Kidney glomerular epithelial cell (primary cell): ENCODE data around the gene MED19.
"Not testable (repeated sequence)": the region's sequence is repeated elsewhere in the genome, so short reads cannot be mapped to it uniquely, and the experiment has no call there.

Experiments
- DNase-seq: peaks from one replicate; lab custom pipeline; 2025; lab: John Stamatoyannopoulos, UW

MED19 gene, protein sequence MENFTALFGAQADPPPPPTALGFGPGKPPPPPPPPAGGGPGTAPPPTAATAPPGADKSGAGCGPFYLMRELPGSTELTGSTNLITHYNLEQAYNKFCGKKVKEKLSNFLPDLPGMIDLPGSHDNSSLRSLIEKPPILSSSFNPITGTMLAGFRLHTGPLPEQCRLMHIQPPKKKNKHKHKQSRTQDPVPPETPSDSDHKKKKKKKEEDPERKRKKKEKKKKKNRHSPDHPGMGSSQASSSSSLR

GRCh38 chr11:57711414-57712255, at the start of gene MED19:
TSS of gene MED19 (minus strand) at chr11:57712215. CDS start at chr11:57712179, 36 bp downstream.
- DNase-seq: peak; percentile 91

DNA sequence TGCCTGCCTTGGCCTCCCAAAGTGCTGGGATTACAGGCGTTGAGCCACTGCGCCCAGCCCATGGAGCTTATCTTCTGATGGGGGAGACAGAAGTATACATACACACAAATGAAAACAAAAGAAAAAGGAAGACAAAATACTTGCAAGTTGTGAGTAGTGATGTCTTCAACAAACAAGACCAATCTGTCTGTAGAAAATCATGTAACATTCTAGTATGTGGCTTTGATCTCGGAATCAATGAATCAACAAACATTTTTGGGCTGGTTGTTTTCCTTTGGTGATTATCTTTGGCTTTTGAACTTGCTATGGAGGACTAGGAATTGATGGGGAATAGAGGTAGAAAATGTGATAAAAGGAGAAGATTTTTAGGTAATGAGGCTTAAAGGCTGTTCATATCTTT, 46.2 kb upstream of the MED19 start:
- no peak for DNase-seq

- DNase-seq: no peak
Observed at GRCh38 chr11:57752954-57753353, 40.9 kb upstream of the MED19 start.

- DNase-seq: peak; percentile 11
Observed at GRCh38 chr11:57751676-57752253, 39.8 kb upstream of the MED19 start, which contains the start of gene BTBD18. TSS of gene BTBD18 (minus strand) at chr11:57751819. CDS start at chr11:57751188, 631 bp downstream.

- DNase-seq: no peak
Observed at GRCh38 chr11:57751176-57751575, 39.2 kb upstream of the MED19 start.

DNA sequence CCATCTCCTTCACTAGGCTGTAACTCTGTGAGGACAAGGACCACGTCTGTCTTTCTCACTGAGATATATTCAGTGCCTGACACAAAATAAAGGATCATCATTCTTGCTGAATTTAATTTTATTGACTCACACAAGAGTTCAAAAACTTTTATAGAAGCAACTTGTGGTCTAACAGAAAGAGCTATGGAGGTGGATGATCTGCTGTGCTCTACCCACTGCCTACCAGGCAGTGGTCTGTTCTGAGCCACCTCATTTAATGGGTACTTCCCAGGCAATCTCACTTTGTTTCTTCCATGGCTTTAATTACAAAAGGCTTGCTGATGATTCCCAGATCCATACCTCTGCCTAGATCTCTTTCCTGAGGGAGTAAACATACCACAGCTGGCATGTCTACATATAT, 34.9 kb upstream of the MED19 start:
- DNase-seq: no peak

DNA sequence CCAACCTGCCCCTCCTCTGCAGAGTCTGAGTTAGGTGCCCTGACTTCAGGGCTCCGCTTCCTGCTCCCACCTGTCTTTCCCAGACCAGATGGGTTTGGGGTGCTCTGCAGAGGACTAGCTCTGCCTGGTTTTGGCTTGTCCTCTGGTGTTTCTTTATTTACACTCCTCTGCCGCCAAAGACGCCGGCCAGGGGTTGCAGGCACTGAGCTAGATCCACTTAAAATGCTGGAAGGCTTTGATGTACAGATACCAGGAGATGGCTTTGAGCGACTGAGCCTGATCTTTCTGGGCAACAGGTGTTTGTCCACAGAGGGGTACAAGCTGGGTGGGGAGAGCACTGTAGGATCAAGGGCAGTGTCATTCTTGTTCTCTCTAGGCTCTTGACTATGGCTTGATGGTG, 33.2 kb upstream of the MED19 start:
- no peak for DNase-seq

- no peak for DNase-seq
Observed at GRCh38 chr11:57744357-57744756, 32.3 kb upstream of the MED19 start.

DNA sequence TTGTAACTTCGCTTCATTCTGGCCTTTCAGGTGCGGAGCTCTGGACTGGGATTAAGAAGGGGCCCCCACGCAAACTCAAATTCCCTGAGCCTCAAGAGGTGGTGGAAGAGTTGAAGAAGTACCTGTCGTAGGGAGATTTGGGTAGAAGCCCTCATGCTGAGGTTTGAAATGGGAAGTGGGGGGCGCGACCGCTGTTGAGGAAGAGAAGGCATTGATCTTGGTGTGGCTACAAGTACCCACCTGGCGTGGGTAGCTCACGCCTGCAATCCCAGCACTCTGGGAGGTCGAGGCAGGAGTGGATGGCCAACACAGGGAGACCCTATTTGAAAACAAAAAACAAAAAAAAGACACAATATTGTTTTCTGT, 30.1 kb upstream of the MED19 start:
- DNase-seq: no peak

DNA sequence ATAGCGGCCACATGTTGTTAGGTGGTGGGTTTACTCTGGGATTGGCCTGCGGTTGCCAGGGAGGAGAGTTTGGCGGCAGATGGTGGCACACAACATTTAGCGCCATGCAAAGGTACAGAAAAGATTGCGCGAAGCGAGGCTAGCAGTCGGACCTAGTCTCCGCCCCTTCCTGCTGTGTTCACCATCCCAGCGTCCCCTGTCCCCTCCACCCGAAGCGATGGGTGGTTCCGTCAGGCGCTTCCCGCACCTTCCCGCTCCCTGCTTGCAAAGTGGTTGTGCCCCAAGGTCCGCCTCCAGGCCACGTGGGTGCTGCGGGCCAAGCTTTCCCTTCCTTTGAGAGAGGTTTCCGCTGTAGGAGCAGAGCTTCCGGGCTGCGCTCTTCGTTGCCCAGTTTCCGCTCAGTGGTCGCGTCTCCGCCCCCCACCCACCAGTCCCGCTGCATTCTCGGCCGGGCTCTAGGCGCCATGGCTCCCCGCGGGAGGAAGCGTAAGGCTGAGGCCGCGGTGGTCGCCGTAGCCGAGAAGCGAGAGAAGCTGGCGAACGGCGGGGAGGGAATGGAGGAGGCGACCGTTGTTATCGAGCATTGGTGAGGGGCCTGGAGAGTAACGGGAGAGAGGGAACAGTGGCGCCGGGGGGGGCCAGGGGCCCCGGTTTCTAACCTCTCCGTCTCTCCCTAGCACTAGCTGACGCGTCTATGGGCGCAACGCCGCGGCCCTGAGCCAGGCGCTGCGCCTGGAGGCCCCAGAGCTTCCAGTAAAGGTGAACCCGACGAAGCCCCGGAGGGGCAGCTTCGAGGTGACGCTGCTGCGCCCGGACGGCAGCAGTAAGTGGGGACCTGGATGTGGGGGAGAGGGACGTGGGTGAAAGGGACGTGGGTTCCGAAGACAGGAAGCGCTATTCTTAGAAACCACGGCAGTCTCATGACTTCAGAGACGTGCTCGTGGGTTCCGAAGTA, 29.4 kb upstream of the MED19 start, which contains the start of gene SELENOH:
TSS of gene SELENOH (plus strand) at position 360 of the 955 bp plus-strand sequence. CDS start at position 465, 105 bp downstream.
- peak; percentile 92 for DNase-seq

DNA sequence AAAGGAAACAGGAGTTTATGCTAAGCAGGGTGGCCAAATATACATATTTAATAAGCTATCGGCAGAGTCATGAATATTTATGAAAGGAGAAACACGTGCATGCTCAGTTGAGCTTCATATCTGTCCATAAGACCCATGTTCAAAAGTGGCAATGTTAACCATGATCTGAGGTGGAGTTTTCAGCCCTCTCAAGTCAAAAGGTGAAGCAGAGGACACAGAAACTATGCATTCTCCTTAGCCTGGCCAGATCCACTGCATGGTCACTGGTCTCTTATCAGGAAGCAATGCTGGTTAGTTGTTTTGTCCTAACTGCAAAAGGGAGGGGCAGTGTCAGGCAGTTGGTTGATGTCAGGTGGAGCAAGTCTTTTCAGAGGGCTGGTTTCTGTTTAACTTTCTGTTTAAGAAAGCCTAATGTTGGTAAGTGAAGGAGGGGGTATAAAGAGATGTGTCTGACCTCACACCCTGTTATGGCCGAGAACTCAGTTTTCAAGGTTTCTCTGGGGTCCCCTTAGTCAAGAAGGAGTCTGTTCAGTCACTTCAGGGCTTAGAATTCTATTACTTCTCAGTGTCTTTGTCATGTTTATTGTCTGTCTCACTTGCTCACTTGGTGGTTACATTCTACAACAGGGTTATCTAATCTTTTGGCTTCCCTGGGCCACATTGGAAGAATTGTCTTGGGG, 23.7 kb upstream of the MED19 start:
- DNase-seq: no peak

GRCh38 chr11:57732661-57733060, 20.6 kb upstream of the MED19 start:
- DNase-seq: no peak

- DNase-seq: no peak
Observed at GRCh38 chr11:57729479-57729878, 17.5 kb upstream of the MED19 start.

DNA sequence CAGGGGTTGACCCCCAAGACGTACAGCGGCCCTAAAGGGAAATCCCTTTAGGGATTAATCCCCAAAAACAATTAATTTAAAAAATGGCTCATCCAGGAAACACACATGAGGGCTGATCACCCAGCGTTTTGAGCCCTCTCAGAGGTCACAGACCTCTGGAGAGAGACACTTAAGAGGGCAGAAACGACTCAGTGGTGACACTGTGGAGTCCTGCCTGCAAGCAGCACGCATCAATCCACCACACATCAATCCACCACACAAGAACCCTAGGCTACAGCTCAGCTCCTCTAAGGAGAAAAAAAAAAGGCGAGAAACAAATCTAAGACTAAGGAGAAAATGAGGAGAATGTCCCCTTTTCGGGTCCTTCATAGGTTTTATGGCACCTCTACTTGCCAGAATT, 16.8 kb upstream of the MED19 start:
- DNase-seq: no peak

DNA sequence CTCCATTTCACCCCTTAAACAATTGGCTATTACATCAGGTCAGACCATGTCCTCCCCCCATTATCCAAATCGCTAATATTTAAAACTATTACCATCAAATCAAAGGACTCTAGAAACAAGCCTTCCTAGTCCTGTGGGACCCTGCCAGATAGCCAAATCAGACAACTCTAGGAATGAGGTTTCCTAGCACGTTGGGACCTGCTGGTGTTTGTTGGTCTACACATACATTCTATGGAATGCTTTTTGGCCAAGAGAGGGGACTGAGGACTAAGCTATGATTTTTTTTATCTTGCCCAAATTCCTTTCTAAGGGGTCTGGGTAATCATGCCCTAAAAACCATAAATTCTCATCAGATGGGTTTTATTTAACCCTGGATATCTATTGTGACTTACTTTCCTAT, 15.2 kb upstream of the MED19 start:
- DNase-seq: no peak

DNA sequence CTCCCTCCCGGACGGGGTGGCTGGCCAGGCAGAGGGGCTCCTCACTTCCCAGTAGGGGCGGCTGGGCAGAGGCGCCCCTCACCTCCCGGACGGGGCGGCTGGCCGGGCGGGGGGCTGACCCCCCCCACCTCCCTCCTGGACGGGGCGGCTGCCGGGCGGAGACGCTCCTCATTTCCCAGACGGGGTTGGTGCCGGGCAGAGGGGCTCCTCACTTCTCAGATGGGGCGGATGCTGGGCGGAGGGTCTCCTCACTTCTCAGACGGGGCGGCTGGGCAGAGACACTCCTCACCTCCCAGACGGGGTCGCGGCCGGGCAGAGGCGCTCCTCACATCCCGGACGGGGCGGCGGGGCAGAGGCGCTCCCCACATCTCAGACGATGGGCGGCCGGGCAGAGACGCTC, 4.7 kb upstream of the MED19 start:
- not testable (repeated sequence) for DNase-seq

DNA sequence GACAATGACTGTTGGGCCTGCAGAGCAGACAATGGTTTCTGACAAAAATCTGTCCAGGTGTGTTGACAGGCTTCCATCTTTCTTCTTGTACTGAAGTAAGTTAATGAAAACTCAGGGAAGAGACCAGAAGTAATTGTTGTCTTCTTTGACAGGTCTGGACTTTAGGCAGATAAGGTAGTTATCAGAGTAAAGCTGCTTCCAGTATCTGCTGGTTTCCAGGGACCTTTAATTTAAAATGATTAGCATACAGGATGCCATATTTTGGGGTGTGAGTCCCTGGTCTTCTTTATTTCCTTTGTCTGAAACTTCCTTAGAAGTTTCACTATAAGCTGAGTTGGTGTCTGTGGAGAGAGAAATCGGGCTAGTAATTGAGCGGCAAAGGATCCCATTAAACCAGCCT, 1.8 kb upstream of the MED19 start:
- DNase-seq: no peak

- DNase-seq: peak; percentile 99
Observed at GRCh38 chr11:57712256-57713150, 488 bp upstream of the MED19 start, which contains the start of gene TMX2. TSS of gene TMX2 (plus strand) at chr11:57712593. CDS start at chr11:57712619, 26 bp downstream.

DNA sequence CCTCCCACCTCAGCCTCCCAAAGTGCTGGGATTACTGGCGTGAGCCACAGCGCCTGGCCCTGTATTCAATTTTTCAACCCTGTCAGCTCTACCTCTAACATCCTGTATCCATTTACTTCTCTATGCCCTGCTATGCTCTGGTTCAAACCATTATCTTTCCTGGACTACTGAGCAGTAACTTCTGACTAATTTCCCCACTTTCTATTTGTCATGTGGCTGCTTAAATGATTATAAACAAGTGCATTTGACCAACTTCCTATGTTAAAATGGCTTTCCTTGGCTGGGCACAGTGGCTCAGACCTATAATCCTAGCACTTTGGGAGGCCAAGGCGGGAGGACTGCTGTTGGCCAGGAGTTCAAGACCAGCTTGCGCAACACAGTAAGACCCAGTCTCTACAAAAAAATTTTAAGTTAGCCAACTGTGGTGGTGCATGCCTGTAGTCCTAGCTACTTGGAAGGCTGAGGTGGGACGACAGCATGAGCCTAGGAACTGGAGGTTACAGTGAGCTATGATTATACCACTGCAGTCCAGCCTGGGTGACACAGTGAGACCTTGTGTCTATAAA, 2.1 kb downstream of the MED19 start:
- no peak for DNase-seq

DNA sequence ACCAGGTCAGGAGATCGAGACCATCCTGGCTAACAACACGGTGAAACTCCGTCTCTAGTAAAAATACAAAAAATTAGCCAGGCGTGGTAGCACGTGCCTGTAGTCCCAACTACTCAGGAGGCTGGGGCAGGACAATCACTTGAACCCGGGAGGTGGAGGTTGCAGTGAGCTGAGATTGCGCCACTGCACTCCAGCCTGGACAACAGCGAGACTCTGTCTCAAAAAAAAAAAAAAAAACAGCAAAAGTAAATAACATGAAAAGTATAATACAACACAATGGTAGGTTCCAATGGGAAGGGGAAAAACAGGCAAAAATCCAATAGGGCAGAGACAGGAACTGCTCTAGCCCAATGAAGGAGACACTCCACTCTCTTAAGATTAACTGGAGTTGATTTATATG, 6.6 kb downstream of the MED19 start:
- DNase-seq: not testable (repeated sequence)
